ENCODE data around the gene IWS1. TPM values are rescaled to one million over a fixed set of nuclear protein-coding genes. Genes with fewer than 3 reads are reported as not detected.

Gene IWS1
- total RNA-seq, 1 experiment from 2014 or later = 46.6 TPM

DNA sequence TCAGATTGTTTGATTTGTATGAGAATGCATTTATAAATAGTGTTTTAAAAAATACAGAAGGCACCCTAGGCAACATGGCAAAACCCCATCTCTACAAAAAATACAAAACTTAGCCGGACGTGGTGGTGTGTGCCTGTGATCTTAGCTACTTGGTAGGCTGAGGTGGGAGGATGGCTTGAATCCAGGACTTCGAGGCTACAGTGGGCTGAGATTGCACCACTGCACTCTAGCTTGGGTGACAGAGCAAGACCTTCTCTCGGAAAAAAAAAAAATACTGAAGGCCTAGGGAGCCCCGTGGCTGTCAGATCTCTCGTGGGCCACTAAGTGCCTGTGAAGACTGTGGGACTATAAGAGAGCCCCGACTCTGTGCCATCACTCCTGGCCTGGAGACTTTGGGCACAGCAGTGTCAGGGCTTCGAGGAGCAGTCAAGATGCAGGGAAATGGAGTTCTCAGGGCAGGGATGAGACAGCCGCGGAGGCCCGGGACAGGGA lies 49.7 kb upstream of the IWS1 start (continued):
- no peak for TF ChIP-seq YY1 (IDR thresholded peaks at IDR 0.05; ENCODE audit: extremely low read depth, insufficient replicate concordance, low read depth, low read length)
- TF ChIP-seq, protein P1, sequence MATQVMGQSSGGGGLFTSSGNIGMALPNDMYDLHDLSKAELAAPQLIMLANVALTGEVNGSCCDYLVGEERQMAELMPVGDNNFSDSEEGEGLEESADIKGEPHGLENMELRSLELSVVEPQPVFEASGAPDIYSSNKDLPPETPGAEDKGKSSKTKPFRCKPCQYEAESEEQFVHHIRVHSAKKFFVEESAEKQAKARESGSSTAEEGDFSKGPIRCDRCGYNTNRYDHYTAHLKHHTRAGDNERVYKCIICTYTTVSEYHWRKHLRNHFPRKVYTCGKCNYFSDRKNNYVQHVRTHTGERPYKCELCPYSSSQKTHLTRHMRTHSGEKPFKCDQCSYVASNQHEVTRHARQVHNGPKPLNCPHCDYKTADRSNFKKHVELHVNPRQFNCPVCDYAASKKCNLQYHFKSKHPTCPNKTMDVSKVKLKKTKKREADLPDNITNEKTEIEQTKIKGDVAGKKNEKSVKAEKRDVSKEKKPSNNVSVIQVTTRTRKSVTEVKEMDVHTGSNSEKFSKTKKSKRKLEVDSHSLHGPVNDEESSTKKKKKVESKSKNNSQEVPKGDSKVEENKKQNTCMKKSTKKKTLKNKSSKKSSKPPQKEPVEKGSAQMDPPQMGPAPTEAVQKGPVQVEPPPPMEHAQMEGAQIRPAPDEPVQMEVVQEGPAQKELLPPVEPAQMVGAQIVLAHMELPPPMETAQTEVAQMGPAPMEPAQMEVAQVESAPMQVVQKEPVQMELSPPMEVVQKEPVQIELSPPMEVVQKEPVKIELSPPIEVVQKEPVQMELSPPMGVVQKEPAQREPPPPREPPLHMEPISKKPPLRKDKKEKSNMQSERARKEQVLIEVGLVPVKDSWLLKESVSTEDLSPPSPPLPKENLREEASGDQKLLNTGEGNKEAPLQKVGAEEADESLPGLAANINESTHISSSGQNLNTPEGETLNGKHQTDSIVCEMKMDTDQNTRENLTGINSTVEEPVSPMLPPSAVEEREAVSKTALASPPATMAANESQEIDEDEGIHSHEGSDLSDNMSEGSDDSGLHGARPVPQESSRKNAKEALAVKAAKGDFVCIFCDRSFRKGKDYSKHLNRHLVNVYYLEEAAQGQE (IDR thresholded peaks at IDR 0.05; ENCODE audit: low read depth) = no peak
- no peak for TF ChIP-seq CBX3 (IDR thresholded peaks at IDR 0.05; ENCODE audit: low read depth)
- no peak for TF ChIP-seq TCF7L2 (IDR thresholded peaks at IDR 0.05; ENCODE audit: borderline replicate concordance, extremely low read depth, insufficient read depth, insufficient read length)
- no peak for TF ChIP-seq FOSL1 (IDR thresholded peaks at IDR 0.05; ENCODE audit: low read depth)

DNA sequence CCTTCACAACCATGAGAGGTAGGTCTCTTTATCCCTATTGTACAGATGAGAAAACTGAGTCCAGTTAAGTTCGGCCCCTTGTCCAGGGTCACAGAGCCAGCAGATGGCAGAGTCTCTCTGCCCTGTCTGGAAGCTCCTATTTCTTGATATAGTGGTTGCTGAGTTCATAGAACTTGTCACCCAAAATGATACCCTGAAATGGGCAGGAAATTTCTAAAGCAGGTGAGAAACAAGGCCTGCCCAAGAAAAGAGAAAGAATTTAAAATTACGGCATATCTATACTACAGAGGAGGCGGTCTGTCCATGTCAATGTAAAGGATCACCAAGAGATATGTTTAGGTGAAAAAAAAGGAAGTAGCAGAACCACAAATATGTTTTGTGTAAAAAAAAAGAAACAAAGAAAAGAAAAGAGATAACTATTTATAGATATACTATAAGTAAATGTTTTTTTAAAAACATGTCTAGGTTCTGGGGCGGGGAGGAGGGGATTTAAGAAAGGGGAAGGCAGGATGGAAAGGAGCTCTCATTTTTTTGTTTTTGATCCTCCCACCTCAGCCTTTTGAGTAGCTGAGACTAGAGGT lies 49.0 kb upstream of the IWS1 start:
- ATAC-seq (no peak), DNase-seq (ENCODE audit: low read depth, low spot score) (no peak)
- POLR2A ChIA-PET = no interaction called here
- no peaks in the 10 kb centered on the region for H3K4me1 ChIP-seq (ENCODE audit: control insufficient read depth in 1 of 2, insufficient read depth in 2 of 2, low read length in 2 of 2)
- no peaks in the 10 kb centered on the region for H3K9me3 ChIP-seq (ENCODE audit: control insufficient read depth in 1 of 2, insufficient read depth in 1 of 2, low read depth in 1 of 2, low read length in 2 of 2)
- no peaks in the 10 kb centered on the region for H3K79me2 ChIP-seq (ENCODE audit: insufficient read depth, low read length)
- no peaks in the 10 kb centered on the region for H3K36me3 ChIP-seq (ENCODE audit: control insufficient read depth in 1 of 2, insufficient read depth in 2 of 2, low read length in 2 of 2)
- no peak for TF ChIP-seq JUND (IDR thresholded peaks at IDR 0.05)
- no peak for TF ChIP-seq SIN3A (IDR thresholded peaks at IDR 0.05; ENCODE audit: low read depth)
- TF ChIP-seq ZNF274 (IDR thresholded peaks at IDR 0.05; ENCODE audit: low read depth, low read length) = no peak
- TF ChIP-seq SP1 (IDR thresholded peaks at IDR 0.05; ENCODE audit: low read depth) = no peak
- TF ChIP-seq EZH2phosphoT487 (IDR thresholded peaks at IDR 0.05; ENCODE audit: borderline replicate concordance) = no peak
- TF ChIP-seq RAD21 (IDR thresholded peaks at IDR 0.05; ENCODE audit: low read depth) = peak; percentile 9; the same call in 1 of the 2 replicates
- H2AFZ ChIP-seq (ENCODE audit: low read depth, low read length, poor library complexity, severe bottlenecking) = no peak overlapping the region
- no TSS peak for BruUV-seq (replicated peaks)
- no peak overlapping the region for H3K9ac ChIP-seq (ENCODE audit: low read length)
- intact Hi-C loops (cut with micrococcal nuclease) = no loop called here
- no peaks in the 10 kb centered on the region for H3K27me3 ChIP-seq (ENCODE audit: insufficient read depth, low read length)
- H4K20me1 ChIP-seq (ENCODE audit: insufficient read depth) = no peaks in the 10 kb centered on the region
- H3K4me3 ChIP-seq (replicated peaks in 1 of 2; ENCODE audit: low read depth in 1 of 2, low read length in 2 of 2) = no peak overlapping the region
- RAD21 ChIA-PET (ENCODE audit: low non-redundant PET in 1 of 2, low total read pairs in 2 of 2, uncharacterized antibody in 2 of 2, unreplicated experiment in 2 of 2) = no interaction called here
- H3K4me2 ChIP-seq (ENCODE audit: low read length) = no peak overlapping the region
- CTCF ChIA-PET = interaction anchor here (1.4 kb wide), 1 partner anchor 16 kb away, joined by 5 read pairs; no protein-coding TSS in a partner anchor
- H3K27ac ChIP-seq (ENCODE audit: low read depth, low read length) = no peak overlapping the region
- no peaks in the 10 kb centered on the region for H3K9me2 ChIP-seq (ENCODE audit: insufficient read depth)

Data from HCT116 (cell line).